ENCODE data around the gene ZNF124.
"Not testable (repeated sequence)": the region's sequence is repeated elsewhere in the genome, so short reads cannot be mapped to it uniquely, and the experiment has no call there.

Gene ZNF124

GRCh38 chr1:247171443-247171842, 377 bp downstream of the ZNF124 start:
- DNase-seq = not testable (repeated sequence)

- DNase-seq = no peak
These were observed 6.1 kb downstream of the ZNF124 start for GRCh38 chr1:247165674-247166073.

DNA sequence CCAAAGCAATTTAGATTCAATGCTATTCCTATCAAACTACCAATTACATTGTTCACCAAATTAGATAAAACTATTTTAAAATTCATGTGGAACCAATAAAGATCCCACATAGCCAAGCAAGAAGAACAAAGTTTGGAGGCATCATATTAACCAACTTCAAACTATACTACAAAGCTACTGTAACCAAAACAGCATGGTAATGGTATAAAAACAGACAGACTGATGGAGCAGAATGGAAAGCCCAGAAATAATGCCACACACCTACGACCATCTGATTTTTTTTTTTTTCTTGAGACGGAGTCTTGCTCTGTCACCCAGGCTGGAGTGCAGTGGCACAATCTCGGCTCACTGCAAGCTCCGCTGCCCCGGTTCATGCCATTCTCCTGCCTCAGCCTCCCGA, 7.1 kb downstream of the ZNF124 start:
- no peak for DNase-seq

- DNase-seq = no peak
These were observed 15.0 kb downstream of the ZNF124 start for GRCh38 chr1:247156787-247157232.

DNA sequence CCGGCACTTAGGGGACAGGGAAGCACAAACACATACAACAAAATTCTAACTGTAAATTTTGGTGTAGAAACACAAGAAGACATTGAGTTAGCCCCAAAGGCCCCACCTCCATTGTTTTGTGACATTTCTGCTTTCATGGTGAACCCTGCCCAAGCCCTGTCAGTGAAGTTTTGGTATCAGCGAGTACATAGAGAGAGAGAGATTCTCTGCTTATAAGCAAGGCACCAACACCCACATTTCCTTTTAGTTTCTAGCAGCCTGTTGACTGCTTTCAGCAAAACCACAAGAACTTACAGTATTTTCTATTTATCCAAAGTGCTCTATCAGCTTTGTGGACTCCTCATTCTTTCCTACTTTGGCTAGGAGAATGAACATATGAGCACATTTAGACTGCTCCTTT, 24.0 kb downstream of the ZNF124 start:
- DNase-seq = no peak

GRCh38 chr1:247147120-247147519, 24.7 kb downstream of the ZNF124 start:
- DNase-seq = not testable (repeated sequence)

GRCh38 chr1:247146671-247147070, 25.1 kb downstream of the ZNF124 start:
- no peak for DNase-seq

GRCh38 chr1:247145279-247145678, 26.5 kb downstream of the ZNF124 start:
- no peak for DNase-seq

DNA sequence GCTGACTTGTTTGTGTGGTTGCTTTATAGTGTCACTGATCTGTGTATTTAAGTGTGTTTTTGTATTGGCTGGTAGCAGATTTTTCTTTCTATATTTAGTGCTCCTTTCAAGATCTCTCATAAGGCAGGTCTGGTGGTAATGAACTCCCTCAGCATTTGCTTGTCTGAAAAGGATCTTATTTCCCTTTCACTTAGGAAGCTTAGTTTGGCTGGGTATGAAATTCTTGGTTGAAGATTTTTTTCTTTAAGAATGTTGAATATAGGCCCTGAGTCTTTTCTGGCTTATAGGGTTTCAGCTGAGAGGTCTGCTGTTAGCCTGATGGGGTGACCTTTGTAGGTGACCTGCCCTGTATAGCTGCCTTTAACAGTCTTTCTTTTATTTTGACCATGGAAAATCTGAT, 32.3 kb downstream of the ZNF124 start:
- not testable (repeated sequence) for DNase-seq

GRCh38 chr1:247131236-247131635, 40.6 kb downstream of the ZNF124 start:
- no peak for DNase-seq

GRCh38 chr1:247127519-247128282, 44.1 kb downstream of the ZNF124 start:
- DNase-seq = not testable (repeated sequence)

DNA sequence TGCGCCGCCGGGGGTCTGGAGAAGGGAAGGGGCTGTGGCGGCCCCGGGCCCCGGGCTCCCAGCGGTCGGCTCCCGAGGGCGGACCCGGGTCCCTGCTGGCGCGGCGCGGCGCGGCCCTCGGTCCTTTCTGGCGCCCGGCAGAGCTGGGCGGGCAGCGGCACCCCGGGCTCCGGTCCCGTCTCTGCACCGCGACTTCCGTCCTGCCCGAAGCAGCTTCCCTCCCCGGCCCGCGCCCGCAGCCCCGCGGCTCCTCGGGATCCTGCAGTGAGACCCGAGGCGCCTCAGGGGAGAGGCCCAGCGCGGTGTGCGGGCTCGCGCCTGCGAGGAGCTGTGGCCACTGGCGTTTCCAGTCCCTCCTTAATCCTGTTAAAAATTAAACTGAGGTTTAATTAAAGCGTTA, 45.2 kb downstream of the ZNF124 start:
- DNase-seq = not testable (repeated sequence)

- DNase-seq = not testable (repeated sequence)
These were observed 45.7 kb downstream of the ZNF124 start for GRCh38 chr1:247126166-247126565.

DNA sequence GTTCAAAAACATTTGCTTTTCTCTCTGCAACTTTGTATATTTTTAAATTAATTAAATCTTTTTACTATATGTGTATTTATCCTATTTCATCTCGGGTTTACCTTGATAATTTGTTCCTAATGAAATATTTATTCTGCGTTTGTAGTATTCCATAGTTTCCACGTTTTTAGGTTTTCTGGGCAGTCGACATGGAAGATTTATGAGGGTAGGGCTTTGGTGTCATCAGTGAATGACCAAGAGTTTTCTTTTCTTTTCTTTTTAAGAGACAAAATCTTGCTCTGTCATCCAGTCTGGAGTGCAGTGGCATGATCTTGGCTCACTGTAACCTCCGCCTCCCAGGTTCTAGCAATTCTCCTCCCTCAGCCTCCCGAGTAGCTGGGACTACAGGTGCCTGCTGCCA, 50.4 kb downstream of the ZNF124 start:
- no peak for DNase-seq

DNA sequence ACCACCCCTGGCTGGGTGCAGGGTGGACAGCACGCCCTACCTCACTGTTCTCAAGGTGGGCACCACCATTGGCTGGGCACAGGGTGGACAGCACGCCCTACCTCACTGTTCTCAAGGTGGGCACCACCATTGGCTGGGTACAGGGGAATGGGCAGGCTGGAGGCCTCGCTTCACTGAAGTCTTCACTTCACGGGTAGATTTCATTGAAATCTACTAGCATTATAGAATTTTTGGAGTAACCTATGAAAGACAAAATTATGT, 51.5 kb downstream of the ZNF124 start:
- DNase-seq = not testable (repeated sequence)

- DNase-seq = no peak
These were observed 52.0 kb downstream of the ZNF124 start for GRCh38 chr1:247119600-247120407.

DNA sequence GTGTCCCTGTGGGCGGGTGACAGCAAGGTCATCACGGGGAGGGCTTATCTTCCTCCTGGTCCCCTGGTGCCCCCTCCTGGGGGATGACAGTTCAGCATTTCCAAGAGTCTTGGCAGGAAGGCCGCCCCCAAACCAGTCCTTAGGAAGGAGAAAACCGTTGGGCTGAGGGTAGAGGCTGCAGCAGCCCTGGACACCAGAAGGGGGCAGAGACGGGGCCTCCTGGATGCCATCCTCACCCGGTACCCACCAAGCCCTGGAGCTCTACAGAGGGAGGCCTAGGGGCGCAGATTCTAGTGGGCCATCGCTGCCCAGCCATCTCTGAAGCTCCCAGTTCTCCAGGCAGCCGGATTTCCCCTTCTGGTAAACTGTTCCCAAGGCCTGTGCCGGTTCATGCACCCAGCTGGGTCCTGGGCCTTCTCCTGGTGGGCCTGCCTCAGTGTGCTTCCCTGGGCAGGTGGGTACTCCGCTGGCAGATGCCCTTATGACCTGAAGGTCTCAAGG, 52.8 kb downstream of the ZNF124 start:
- DNase-seq = peak; percentile 35

DNA sequence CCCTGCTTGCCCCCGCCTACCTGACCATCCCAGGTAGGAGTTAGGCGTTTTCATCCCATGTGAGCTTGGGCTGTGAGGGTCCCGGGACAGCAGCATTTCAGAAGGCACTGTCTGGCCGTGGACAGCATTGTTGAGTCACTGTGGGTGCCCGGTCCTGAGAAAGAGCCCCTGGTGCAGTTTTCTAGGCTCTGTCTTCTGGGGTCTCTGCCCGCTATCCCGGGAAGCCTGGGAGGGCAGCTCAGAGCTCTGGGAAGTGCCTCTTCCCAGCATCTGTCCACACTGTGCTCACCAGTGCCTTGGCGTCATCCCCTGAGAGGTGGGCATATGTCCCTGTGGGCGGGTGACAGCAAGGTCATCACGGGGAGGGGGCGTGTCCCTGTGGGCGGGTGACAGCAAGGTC, 56.3 kb downstream of the ZNF124 start:
- DNase-seq = no peak

GRCh38 chr1:247115141-247115510, 56.7 kb downstream of the ZNF124 start:
- no peak for DNase-seq

DNA sequence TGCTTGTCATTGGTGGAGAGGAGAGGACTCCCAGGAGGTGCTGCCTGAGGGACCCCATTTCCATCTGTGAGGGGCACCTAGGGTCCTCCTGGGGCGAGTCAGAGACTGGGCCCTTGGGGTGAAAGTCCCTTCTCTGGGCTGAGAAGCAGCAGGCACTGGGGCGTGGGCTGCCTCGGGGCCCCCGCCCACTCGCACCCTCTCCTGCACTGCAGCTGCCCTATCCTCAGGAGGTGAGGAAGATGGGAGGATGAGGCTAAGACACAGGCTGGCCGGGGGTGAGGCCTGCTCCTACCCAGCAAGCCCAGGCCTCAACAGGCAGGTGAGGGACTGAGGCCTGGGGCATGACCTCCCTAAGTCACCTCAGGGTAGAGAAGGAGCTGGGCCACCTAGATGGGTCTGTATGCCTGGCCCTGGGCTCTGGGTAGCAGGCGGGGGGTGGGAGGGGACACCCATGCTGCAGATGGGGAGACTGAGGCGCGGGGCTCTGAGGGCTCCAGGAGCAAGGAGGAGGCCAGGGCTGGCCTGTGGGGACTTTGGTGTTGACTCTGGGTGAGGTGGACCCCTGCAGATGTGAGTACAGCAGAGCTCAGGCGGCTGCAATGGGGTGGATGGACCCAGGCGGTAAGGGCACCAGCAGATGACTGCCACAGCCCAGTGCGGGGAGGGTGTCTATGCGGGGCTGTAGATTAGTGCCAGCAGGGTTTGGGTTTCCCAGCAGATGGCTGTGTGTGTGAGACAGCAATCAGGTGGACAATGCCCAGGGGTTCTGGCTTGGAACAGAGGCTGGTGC, 57.3 kb downstream of the ZNF124 start:
- DNase-seq = no peak

- no peak for DNase-seq
These were observed 58.0 kb downstream of the ZNF124 start for GRCh38 chr1:247113733-247114271.

- DNase-seq = no peak
These were observed 58.7 kb downstream of the ZNF124 start for GRCh38 chr1:247113094-247113497.

DNA sequence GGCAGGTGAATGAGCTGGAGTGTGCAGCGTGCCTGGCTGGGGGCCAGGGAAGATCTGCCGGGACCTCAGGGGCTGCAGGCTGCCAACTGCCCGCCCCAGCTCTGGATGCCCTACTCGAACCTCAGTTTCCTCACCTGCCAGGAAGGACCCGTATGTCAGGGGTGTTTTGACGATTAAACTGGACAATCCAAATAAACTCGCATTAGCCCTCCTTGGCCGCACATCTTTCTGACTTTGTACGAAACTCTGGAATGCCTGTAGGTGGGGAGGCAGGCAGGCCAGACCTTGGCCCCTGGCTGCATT, 59.4 kb downstream of the ZNF124 start:
- DNase-seq = no peak

Data from activated naive CD4-positive, alpha-beta T cell treated with anti-CD3 and anti-CD28 coated beads, Interleukin-2, amount 50 U/mL, for 16 hours (primary cell).